ENCODE measurements around the gene SSR4. TPM values are rescaled to one million over a fixed set of nuclear protein-coding genes. Genes with fewer than 3 reads are reported as not detected.

Gene SSR4
- total and polyA plus RNA-seq, 4 donors: 125 to 459 (median 304) TPM

- TF ChIP-seq REST (IDR thresholded peaks at IDR 0.05) (no peak), JUND (IDR thresholded peaks at IDR 0.05) (no peak), HNF4A (conservative IDR thresholded peaks at IDR 0.05) (no peak), ZBTB33 (IDR thresholded peaks at IDR 0.05) (no peak), NR2F2 (IDR thresholded peaks at IDR 0.05) (no peak), HNF4G (IDR thresholded peaks at IDR 0.05) (no peak), FOXA2 (IDR thresholded peaks at IDR 0.05) (no peak), SP1 (IDR thresholded peaks at IDR 0.05) (no peak), RXRA (IDR thresholded peaks at IDR 0.05) (no peak), RAD21 (IDR thresholded peaks at IDR 0.05) (no peak), TAF1 (conservative IDR thresholded peaks at IDR 0.05) (no peak), FOXA1 (IDR thresholded peaks at IDR 0.05) (no peak), GABPA (IDR thresholded peaks at IDR 0.05 in 1 of 2, conservative IDR thresholded peaks at IDR 0.05 in 1 of 2) (no peak), MAX (IDR thresholded peaks at IDR 0.05) (no peak), YY1 (IDR thresholded peaks at IDR 0.05) (no peak)
- TF ChIP-seq, protein P1, sequence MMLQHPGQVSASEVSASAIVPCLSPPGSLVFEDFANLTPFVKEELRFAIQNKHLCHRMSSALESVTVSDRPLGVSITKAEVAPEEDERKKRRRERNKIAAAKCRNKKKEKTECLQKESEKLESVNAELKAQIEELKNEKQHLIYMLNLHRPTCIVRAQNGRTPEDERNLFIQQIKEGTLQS (IDR thresholded peaks at IDR 0.05): no peak
- TF ChIP-seq, protein P2, sequence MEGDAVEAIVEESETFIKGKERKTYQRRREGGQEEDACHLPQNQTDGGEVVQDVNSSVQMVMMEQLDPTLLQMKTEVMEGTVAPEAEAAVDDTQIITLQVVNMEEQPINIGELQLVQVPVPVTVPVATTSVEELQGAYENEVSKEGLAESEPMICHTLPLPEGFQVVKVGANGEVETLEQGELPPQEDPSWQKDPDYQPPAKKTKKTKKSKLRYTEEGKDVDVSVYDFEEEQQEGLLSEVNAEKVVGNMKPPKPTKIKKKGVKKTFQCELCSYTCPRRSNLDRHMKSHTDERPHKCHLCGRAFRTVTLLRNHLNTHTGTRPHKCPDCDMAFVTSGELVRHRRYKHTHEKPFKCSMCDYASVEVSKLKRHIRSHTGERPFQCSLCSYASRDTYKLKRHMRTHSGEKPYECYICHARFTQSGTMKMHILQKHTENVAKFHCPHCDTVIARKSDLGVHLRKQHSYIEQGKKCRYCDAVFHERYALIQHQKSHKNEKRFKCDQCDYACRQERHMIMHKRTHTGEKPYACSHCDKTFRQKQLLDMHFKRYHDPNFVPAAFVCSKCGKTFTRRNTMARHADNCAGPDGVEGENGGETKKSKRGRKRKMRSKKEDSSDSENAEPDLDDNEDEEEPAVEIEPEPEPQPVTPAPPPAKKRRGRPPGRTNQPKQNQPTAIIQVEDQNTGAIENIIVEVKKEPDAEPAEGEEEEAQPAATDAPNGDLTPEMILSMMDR (IDR thresholded peaks at IDR 0.05; ENCODE audit: low read depth, low read length, missing input control): no peak
- DNase-seq (ENCODE audit: low spot score): no peak
- Histone ChIP-seq H3K9ac (ENCODE audit: low read depth in 1 of 2, low read length in 2 of 2) (no peak overlapping the region), H3K4me3 (ENCODE audit: low read depth in 1 of 3, low read length in 3 of 3) (no peak overlapping the region), H3K36me3 (ENCODE audit: control insufficient read depth in 4 of 4, insufficient read depth in 3 of 4, low read depth in 1 of 4, low read length in 3 of 4) (no peaks in the 10 kb centered on the region), H3K9me3 (ENCODE audit: control insufficient read depth in 4 of 4, low read length in 3 of 4) (no peaks in the 10 kb centered on the region), H3K4me1 (ENCODE audit: control insufficient read depth in 4 of 4, insufficient read depth in 4 of 4, low read length in 3 of 4) (peaks cover 0 to 7% (median 0%) of the 10 kb centered on the region in 4 donors), H3K27ac (ENCODE audit: low read depth in 1 of 2, low read length in 2 of 2) (no peak overlapping the region), H3K27me3 (ENCODE audit: control insufficient read depth in 4 of 4, insufficient read depth in 4 of 4, low read length in 3 of 4) (no peaks in the 10 kb centered on the region)
- 82% methylated on average over 22 of the region's 22 CpGs for WGBS
Observed at GRCh38 chrX:153768311-153769157, 25.9 kb upstream of the SSR4 start.

Data from liver (tissue), 9 donors.